Measurements from ENCODE around the gene SLC25A29. TPM values are rescaled to one million over a fixed set of nuclear protein-coding genes. Genes with fewer than 3 reads are reported as not detected.

SLC25A29 gene
- total RNA-seq, 1 donor from 2014 or later, result 58.9 TPM

DNA sequence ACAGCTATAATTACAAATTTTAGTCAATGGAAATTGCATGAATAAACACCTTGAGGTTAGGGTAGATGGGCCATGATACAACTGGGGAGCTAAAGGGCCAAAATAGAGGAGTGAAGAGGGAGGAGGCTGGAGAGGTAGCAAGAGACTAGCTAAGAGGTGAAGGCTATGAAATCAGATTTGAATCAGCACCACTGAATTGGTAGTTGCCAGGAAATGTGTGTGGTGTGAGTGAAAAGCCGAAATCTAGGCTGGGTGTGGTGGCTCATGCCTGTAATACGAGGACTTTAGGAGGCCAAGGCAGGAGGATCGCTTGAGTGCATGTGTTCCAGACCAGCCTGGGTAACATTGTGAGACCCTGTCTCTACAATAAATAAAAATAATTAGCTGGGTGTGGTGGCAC is 44.6 kb downstream of the SLC25A29 start:
- TF ChIP-seq, protein P1, sequence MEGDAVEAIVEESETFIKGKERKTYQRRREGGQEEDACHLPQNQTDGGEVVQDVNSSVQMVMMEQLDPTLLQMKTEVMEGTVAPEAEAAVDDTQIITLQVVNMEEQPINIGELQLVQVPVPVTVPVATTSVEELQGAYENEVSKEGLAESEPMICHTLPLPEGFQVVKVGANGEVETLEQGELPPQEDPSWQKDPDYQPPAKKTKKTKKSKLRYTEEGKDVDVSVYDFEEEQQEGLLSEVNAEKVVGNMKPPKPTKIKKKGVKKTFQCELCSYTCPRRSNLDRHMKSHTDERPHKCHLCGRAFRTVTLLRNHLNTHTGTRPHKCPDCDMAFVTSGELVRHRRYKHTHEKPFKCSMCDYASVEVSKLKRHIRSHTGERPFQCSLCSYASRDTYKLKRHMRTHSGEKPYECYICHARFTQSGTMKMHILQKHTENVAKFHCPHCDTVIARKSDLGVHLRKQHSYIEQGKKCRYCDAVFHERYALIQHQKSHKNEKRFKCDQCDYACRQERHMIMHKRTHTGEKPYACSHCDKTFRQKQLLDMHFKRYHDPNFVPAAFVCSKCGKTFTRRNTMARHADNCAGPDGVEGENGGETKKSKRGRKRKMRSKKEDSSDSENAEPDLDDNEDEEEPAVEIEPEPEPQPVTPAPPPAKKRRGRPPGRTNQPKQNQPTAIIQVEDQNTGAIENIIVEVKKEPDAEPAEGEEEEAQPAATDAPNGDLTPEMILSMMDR (IDR thresholded peaks at IDR 0.05), result no peak
- TF ChIP-seq POLR2A (IDR thresholded peaks at IDR 0.05), result no peak
- TF ChIP-seq POLR2AphosphoS5 (IDR thresholded peaks at IDR 0.05; ENCODE audit: insufficient read depth in 1 of 2, low read depth in 1 of 2), result no peak
- peaks cover 63% of the 10 kb centered on the region for H3K4me1 ChIP-seq

DNA sequence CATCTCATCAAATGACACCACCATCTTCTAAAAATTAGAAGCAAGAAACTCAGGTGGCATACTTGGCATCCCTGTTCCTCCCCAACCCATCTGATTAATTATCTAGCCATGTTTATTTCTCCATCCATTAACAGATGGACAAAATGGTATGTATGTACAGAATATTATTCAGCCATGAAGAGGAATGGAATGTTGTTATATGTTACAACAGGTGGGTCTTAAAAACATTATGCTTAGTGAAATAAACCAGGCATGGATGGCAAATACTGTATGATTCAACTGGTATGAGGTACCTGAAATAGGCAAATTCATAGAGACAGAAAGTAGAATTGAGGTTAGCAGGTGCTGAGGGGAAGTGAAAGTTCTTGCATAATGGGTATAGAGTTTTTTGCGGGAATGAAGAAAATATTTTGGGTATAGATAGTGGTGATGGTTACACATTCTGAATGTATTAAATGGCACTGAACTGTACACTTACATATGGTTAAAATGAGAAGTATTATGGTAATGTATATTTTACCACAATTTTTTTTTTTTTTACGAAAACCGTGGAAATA is 49.8 kb downstream of the SLC25A29 start:
- H3K36me3 ChIP-seq, result no peaks in the 10 kb centered on the region
- H3K27me3 ChIP-seq, result no peaks in the 10 kb centered on the region
- no peak for DNase-seq (ENCODE audit: extremely low spot score in 2 of 2)
- no peak overlapping the region for H3K4me3 ChIP-seq
- peaks cover 85% of the 10 kb centered on the region for H3K4me1 ChIP-seq
- H3K27ac ChIP-seq, result no peak overlapping the region
- TF ChIP-seq POLR2AphosphoS5 (IDR thresholded peaks at IDR 0.05; ENCODE audit: insufficient read depth in 1 of 2, low read depth in 1 of 2) (no peak), POLR2A (IDR thresholded peaks at IDR 0.05) (no peak)
- TF ChIP-seq, protein P1 (IDR thresholded peaks at IDR 0.05), result no peak
- intact Hi-C loops (cut with DNase I), result no loop called here
- no peaks in the 10 kb centered on the region for H3K9me3 ChIP-seq

More for the DNA sequence above, 44.6 kb downstream of the SLC25A29 start:
- Histone ChIP-seq H3K36me3 (peaks cover 0 to 12% of the 10 kb centered on the region in 2 donors), H3K27ac (no peak overlapping the region), H3K9me3 (no peaks in the 10 kb centered on the region), H3K4me3 (no peak overlapping the region), H3K27me3 (no peaks in the 10 kb centered on the region)
- intact Hi-C loops (cut with DNase I), result no loop called here
- no peak for DNase-seq (ENCODE audit: extremely low spot score in 2 of 2)

DNA sequence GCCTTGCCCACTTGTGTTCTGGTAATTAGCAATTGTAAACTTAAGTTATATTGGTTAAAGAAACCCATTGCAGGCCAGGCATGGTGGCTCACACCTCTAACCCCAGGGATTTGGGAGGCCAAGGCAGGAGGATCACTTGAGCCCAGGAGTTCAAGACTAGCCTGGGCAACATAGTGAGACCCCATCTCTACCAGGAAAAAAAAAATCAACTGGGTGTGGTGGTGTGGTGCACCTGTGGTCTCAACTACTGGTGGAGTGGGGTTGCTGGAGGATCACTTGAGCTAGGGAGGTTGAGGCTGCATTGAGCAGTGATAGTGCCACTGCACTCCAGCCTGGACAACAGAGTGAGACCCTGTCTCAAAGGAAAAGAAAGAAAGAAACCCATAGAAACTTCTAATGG is 53.6 kb downstream of the SLC25A29 start:
- H3K4me1 ChIP-seq, result peaks cover 77% of the 10 kb centered on the region
- intact Hi-C loops (cut with DNase I), result no loop called here
- H3K36me3 ChIP-seq, result no peaks in the 10 kb centered on the region
- no peak overlapping the region for H3K4me3 ChIP-seq
- DNase-seq (ENCODE audit: extremely low spot score in 2 of 2), result no peak
- H3K9me3 ChIP-seq, result no peaks in the 10 kb centered on the region
- TF ChIP-seq, protein P1 (IDR thresholded peaks at IDR 0.05), result no peak
- no peak for TF ChIP-seq POLR2A (IDR thresholded peaks at IDR 0.05)
- TF ChIP-seq POLR2AphosphoS5 (IDR thresholded peaks at IDR 0.05; ENCODE audit: insufficient read depth in 1 of 2, low read depth in 1 of 2), result no peak
- no peaks in the 10 kb centered on the region for H3K27me3 ChIP-seq
- no peak overlapping the region for H3K27ac ChIP-seq

DNA sequence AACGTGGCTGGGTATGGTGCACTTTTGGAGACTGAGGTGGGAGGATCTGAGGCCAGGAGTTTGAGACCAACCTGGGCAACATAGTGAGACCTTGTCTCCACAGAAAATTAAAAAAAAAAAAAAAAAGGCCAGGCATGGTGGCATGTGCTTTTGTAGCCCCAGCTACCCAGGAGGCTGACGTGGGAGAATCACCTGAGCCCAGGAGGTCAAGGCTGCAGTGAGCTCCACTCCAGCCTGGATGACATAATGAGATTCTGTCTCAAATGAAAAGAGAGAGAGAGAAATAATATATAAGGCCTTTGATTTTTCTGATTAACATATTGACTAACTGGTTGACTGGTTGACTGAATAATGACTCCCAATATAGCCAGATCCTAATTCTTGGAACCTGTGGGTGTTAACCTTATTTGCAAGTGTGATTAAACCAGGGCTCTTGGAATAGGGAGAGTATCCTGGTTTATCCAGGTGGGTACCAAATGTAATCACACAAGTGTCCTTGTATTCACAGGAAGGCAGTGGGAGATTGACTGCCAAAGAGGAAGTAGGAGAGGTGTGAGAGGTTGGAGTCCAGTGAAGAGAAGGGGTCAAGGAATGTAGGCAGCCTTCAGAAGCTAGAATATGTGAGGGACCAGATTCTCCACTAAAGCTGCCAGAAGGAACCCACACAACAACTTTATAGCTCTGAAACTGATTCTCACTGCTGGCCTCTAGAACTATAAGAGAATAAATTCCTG is 55.3 kb downstream of the SLC25A29 start:
- TF ChIP-seq POLR2A (IDR thresholded peaks at IDR 0.05) (no peak), POLR2AphosphoS5 (IDR thresholded peaks at IDR 0.05; ENCODE audit: insufficient read depth in 1 of 2, low read depth in 1 of 2) (no peak)
- TF ChIP-seq, protein P1 (IDR thresholded peaks at IDR 0.05), result no peak
- intact Hi-C loops (cut with DNase I), result no loop called here
- no peaks in the 10 kb centered on the region for H3K36me3 ChIP-seq

More for the DNA sequence above, 55.3 kb downstream of the SLC25A29 start:
- H3K27me3 ChIP-seq, result no peaks in the 10 kb centered on the region
- H3K4me1 ChIP-seq, result peaks cover 78% of the 10 kb centered on the region
- DNase-seq (ENCODE audit: extremely low spot score in 2 of 2), result no peak
- H3K9me3 ChIP-seq, result no peaks in the 10 kb centered on the region
- H3K27ac ChIP-seq, result no peak overlapping the region
- H3K4me3 ChIP-seq, result no peak overlapping the region
